Activated effector memory CD4-positive, alpha-beta T cell treated with Interleukin-2 at 50 U/mL for 16 hours (primary cell): ENCODE data around the gene PPARA.

Source experiments
- DNase-seq: peaks from one replicate; pipeline ENCODE4 v3.0.0-alpha.2; 2020

The PPARA gene

DNA sequence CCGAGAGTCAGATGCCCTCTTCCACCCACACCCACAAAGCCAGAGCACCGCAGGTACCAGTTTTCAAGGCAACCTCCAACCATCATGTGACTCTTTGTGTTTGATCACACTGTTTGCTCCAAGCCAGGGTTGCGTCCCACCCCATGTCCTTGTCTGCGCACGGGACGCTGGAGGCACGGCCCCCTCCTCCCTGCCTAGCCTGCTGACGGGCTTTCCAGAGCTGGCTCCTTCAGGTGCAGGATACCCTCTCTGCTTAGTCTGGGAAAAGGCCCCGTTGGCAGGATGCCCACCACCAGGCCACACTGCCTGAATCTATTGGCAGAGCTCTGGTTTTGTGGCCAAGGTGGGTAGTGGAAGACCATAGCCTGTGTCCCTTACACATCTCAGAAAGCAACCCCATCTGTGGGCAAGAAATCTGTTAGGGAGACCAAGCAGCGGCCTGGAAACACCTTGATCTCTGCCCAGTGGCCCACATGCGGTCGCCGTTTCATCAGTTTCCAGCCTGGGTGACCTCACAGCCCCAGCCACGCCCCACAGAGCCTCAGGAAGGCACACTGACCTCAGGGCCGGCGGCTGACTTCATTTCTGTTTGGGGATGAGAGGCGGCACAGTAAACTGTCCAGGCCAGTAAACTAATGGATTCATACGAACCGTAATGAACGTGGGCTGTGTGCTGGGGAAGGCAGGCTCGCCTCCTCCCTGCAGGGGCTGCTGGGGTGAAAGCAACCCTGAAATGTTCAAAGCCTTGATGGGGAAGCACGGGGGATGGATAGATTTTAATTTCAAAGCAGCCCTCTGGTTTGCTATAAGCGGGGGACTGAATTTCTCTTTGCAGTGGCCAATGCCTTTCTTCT, 73.9 kb downstream of the PPARA start:
- no peak for DNase-seq

- no peak for DNase-seq
These were observed 74.6 kb downstream of the PPARA start for GRCh38 chr22:46224898-46225290.

DNA sequence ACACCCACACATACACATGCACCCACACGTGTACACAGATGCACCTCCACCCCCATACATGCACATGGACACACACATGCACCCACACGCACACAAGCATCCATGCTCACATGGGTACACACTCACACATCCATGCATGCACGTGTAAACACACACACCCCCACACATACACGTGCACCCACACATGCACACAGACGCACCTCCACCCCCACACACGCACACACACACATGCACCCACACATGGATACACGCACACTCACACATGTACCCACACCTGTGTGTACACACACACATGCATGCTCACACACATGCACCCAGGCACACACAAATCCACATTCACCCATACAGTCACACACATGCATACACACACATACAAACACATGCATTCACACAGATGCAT, 75.3 kb downstream of the PPARA start:
- no peak for DNase-seq

- no peak for DNase-seq
These were observed 76.3 kb downstream of the PPARA start for GRCh38 chr22:46226577-46226976.

DNA sequence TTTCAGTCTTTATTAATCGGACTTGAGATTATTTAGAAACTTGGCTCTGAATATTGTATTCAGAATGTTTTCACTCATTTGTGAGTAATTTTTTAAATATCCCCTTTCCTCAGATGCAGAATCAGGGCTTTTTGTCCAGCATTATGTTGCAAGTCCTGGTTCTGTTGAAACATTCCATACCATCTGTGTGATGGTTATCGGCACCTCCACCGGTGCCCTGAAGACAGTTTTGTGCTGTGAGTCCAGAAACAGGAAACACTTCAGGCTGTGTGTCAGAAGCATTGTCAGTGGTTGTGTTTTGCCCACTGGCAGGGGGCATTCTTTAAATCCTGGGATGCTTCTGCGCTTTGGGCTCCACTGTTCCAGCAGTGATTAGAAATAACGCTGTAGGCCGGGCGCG, 79.4 kb downstream of the PPARA start:
- no peak for DNase-seq

DNA sequence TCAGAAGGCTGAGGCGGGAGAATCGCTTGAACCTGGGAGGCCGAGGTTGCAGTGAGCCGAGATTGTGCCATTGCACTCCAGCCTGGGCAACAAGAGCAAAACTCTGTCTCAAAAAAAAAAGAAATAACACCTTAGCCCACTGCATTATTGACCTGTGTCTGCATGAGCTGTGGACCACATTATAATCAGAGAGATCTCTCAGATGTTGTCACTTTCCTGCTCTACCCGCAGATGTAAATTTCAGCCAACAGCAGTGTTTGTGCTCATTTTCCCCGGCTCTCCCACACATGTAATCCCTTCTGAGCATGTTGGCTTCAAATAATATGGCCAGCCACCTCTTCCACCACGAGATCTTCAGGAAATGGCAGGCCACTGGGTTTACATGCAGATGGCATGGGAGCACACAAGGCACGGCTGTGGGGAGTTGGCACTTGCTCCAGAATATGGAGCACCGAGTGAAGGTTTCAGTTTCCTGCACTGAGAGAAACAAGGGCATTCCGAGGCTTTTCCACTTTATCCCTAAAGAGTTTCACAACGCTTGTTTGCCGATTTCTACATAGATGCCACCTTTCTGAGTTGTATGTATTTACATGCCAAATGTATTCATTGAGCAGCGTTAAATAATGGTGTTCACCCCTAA, 80.1 kb downstream of the PPARA start:
- no peak for DNase-seq

GRCh38 chr22:46233231-46233630, 82.9 kb downstream of the PPARA start:
- no peak for DNase-seq

DNA sequence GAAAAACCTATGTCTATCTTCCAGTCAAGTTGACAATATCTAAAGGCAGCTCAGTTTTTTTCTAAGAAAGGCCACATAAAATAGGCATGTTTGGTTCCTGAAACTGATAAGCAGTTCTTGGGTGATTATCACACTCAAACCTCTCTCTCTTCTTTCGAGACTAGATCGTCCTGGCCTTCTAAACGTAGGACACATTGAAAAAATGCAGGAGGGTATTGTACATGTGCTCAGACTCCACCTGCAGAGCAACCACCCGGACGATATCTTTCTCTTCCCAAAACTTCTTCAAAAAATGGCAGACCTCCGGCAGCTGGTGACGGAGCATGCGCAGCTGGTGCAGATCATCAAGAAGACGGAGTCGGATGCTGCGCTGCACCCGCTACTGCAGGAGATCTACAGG, 84.6 kb downstream of the PPARA start:
- DNase-seq = no peak

GRCh38 chr22:46237453-46238124, 87.3 kb downstream of the PPARA start:
- DNase-seq = no peak

- no peak for DNase-seq
These were observed 88.2 kb downstream of the PPARA start for GRCh38 chr22:46238541-46238940.

DNA sequence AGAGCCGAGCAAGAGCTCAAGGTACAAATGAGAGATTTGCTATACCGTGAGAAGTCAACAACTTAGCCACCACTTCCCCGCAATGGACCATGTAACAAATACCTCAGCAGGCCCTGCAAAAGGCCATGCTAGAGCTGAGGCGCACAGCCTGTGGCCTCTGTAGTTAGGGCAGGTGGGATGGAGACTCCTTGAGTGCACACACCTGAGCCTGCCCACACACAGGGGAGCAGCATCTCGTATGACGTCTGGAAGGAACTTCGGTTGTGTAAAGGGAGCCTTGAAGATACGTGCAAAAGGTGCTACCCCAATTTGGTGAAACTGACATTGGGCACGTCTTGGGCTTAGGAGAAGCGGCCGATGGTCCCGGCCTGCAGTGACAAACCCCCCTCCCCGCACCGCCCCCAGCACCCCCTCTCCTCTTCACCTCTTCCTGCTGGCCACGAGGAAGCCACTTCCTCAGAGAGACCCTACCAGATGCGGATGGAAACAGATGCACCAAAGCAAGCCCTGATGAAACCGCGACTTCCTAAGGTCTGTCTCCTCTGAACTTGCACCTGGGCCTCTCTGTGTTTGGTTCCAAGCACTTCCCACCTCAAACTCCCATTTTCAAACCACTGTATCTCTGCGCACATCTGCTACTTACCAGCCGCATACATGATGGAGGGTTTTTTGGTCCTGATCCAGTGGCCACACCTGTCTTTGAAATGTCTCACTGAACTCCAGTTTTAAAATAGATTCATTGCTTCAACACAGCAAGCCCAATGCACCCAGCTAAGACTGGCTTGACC, 89.1 kb downstream of the PPARA start:
- DNase-seq = no peak

DNA sequence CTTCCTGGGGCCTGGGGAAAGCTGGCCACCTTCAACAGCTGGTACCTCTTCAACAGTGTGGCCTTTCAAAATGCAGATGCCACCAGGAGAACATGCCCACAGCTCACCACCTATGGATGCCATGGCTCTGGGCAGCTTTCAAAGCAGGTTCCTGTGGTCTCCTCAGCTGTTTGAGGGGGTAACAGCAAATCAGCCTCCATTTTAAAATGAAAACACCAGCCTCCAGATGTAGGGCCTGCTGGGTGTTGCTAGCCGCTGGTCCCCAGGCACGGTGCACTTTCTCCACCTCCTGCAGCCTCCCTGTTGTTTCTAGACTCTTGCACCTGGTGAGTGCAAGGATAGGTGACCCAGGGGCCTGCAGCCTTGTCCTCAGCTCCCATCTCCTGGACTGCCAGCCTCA, 89.7 kb downstream of the PPARA start:
- DNase-seq = no peak

DNA sequence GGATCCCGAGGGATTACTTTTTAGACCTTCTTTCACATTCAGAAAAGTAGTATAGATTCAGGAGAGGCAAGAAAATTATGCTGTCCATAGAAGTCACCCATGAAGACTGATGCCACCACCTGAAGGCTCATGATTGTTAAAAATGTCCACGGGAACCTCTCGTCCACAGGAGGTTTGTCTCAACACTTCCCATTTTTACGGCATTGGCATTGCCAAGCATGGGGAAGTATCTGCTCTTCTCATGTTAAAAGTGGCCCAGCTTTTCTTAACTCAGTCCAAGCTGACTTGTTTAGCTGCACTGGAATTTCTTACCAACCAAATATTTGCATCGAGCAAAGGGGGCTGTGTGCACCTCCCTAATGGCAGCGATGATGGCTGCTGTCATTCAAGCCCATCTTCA, 90.2 kb downstream of the PPARA start:
- DNase-seq = no peak

- DNase-seq = no peak
These were observed 90.6 kb downstream of the PPARA start for GRCh38 chr22:46240907-46241306.

- no peak for DNase-seq
These were observed 91.2 kb downstream of the PPARA start for GRCh38 chr22:46241396-46242007.

GRCh38 chr22:46242076-46242475, 91.8 kb downstream of the PPARA start:
- no peak for DNase-seq

DNA sequence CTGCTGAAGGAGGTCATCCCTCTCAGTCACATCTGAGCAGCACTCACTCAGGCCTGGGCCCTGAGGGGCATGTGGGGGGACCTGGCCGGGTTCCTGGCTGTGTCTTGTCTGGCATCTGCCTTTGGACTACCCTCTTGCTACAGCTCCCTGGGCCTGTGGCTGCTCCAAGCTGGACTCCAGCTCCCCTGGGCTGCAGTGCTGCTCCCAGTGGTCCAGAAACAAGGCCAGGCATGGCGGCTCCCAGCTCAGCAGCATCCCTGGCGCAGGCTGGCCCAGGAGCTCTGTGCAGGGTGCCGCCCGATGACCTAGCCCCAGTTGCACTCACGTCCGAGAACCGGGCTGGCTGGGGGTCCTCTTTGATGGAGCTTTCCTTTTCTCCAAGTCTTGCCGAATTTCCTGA, 94.4 kb downstream of the PPARA start:
- DNase-seq = no peak

- DNase-seq = no peak
These were observed 95.2 kb downstream of the PPARA start for GRCh38 chr22:46245511-46245910.

- DNase-seq = no peak
These were observed 95.9 kb downstream of the PPARA start for GRCh38 chr22:46246178-46246577.

- no peak for DNase-seq
These were observed 97.2 kb downstream of the PPARA start for GRCh38 chr22:46247443-46247975.

GRCh38 chr22:46250035-46250782, 99.9 kb downstream of the PPARA start, which contains the start of gene CDPF1:
Gene CDPF1, minus strand, starts transcription at chr22:46250293. Its CDS starts 2,009 bp downstream, at chr22:46248284.
- DNase-seq = peak; percentile 90

GRCh38 chr22:46250783-46251125, 100.4 kb downstream of the PPARA start:
- peak; percentile 6 for DNase-seq
